GM18511 (cell line): ENCODE measurements around the gene TSGA10.

Experiments used
- ATAC-seq: cut with Tn5 transposase; IDR thresholded peaks from one replicate; pipeline ENCODE4 v1.9.1; 2021; ENCODE audit warnings: mild to moderate bottlenecking, moderate library complexity; ENCODE audit not compliant: unreplicated experiment

The TSGA10 gene

DNA sequence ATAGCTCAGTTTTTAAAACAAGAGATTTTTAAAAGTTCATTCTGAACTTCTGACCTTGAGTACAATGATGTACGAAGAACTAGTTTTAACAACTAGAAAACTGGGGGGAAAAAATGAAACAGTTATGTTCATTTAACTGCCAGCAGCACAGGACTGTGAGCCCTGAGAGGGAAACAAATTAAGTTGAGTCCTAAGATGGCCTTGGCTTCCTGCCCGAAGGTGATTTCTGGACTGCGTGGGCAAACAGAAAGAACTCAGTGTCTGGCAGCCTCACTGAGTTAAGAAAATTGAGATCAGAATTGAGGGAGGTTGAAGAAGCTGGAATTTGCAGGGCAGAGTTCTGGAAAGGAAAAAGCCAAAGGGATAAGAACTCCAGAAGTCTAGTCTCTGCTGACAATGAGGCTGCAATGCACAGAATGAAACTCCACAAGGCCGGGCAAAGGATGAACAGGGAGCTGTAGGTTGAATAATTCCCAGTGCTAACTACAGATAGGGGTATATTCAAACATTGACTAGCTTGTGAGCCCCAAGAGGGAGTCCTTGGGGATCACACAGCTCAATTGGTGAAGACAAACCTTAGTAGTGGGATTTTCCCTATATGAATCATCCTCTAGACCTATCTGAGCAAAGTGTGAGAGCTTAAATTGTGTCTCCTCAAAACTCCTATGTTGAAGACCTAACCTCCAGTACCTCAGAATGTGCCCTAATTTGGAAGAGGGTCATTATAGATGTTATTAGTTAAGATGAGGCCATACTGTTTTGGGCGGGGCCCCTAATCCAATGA is 205.6 kb downstream of the TSGA10 start:
- ATAC-seq, result no peak

DNA sequence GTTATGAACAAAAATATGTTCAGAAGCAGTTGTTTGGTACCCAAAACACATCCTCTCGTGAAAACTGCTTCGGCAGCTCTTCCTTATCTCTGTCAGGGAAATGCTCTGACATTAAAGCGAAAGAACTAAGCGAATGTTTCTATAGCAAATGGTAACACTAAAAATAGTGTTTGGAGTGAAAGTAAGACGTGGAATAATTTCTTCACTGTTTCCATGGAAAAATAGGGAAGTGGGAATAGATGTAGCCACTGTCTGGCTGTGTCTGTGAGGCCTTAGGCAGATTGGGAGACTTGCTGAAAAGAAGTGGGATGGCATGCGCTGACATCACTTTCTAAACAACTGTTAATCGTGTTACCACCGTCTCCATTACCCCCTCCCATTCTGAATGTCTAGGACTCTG is 207.2 kb downstream of the TSGA10 start:
- ATAC-seq, result no peak
